ENCODE results near the gene CAPN10.
"Not testable (repeated sequence)": the region's sequence is repeated elsewhere in the genome, so short reads cannot be mapped to it uniquely, and the experiment has no call there.

The CAPN10 gene, protein sequence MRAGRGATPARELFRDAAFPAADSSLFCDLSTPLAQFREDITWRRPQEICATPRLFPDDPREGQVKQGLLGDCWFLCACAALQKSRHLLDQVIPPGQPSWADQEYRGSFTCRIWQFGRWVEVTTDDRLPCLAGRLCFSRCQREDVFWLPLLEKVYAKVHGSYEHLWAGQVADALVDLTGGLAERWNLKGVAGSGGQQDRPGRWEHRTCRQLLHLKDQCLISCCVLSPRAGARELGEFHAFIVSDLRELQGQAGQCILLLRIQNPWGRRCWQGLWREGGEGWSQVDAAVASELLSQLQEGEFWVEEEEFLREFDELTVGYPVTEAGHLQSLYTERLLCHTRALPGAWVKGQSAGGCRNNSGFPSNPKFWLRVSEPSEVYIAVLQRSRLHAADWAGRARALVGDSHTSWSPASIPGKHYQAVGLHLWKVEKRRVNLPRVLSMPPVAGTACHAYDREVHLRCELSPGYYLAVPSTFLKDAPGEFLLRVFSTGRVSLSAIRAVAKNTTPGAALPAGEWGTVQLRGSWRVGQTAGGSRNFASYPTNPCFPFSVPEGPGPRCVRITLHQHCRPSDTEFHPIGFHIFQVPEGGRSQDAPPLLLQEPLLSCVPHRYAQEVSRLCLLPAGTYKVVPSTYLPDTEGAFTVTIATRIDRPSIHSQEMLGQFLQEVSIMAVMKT

DNA sequence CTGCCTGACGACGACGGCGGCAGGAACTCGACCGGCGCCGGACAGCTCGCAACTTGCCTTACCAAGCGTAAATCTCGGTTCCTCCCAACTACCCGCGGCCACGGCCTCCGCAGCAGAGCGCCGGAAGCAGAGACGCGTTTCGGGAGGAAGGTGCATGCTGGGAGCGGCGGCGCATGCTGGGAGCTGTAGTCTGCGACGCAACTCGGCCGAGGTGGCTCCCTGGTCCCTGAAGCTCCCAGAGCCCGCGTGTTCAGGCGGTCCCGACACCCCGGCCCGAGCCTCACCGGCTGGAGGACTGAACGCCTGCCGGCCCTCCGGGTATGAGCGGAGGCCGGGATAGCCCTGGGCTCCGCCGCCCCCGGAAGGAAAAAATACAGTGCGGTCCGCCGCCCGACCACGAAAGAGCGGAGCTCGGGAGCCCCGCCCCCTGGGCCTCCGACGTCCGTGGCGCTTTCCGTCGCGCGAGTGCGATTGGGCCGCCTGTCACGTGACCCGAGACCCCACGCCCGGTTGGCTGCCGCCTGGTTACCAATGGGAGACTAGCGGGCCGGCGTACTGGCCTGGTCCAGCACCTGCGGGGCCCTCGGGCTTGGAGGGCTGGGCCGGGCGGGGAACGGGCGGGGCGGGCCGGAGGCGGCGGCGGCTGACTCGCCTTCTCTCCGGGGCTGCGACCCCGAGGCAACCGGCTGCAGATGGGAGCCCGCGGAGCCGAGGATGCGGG is at the start of gene CAPN10:
Gene CAPN10, plus strand, starts transcription at position 537 of the 721 bp plus-strand sequence. Its CDS starts 178 bp downstream, at position 715.
- in situ Hi-C loops (cut with HindIII; ENCODE audit: low sequenced_read_pairs), result no loop called here
- TF ChIP-seq, protein P1, sequence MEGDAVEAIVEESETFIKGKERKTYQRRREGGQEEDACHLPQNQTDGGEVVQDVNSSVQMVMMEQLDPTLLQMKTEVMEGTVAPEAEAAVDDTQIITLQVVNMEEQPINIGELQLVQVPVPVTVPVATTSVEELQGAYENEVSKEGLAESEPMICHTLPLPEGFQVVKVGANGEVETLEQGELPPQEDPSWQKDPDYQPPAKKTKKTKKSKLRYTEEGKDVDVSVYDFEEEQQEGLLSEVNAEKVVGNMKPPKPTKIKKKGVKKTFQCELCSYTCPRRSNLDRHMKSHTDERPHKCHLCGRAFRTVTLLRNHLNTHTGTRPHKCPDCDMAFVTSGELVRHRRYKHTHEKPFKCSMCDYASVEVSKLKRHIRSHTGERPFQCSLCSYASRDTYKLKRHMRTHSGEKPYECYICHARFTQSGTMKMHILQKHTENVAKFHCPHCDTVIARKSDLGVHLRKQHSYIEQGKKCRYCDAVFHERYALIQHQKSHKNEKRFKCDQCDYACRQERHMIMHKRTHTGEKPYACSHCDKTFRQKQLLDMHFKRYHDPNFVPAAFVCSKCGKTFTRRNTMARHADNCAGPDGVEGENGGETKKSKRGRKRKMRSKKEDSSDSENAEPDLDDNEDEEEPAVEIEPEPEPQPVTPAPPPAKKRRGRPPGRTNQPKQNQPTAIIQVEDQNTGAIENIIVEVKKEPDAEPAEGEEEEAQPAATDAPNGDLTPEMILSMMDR (IDR thresholded peaks at IDR 0.05; ENCODE audit: low read depth, low read length, missing control alignments), result no peak
- DNase-seq (ENCODE audit: low read depth), result peak; percentile 78
- H3K4me3 ChIP-seq (ENCODE audit: low read depth, low read length), result peak within 1 kb of the TSS; percentile 65

DNA sequence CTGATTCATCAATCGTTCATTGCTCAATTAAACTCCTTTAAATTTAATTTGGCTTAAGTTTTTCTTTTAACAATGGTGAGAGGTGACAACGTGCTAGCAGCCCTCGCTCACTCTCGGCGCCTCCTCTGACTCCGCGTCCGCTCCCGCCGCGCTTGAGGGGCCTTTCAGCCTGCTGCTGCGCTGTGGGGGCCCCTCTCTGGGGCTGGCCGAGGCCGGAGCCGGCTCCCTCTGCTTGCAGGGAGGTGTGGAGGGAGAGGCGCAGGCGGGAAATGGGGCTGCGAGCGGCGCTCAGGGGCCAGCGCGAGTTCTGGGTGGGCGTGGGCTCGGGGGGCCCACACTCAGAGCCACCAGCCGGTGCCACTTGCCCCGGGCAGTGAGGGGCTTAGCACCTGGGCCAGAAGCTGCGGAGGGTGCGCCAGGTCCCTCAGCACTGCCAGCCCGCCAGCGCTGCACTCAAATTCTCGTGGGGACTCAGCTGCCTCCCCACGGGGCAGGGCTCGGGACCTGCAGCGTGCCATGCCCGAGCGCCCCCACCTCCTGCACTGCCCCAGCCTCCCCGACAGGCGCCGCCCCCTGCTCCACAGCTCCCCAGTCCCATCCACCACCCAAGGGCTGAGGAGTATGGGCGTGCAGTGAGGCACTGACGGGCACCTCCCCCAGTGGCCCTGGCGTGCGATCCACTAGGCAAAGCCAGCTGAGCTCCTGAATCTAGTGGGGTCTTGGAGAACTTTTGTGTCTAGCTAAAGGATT is 48.3 kb upstream of the CAPN10 start:
- no peak for DNase-seq (ENCODE audit: low read depth)
- TF ChIP-seq, protein P1 (IDR thresholded peaks at IDR 0.05; ENCODE audit: low read depth, low read length, missing control alignments), result no peak
- in situ Hi-C loops (cut with HindIII; ENCODE audit: low sequenced_read_pairs), result no loop called here
- no peak overlapping the region for H3K4me3 ChIP-seq (ENCODE audit: low read depth, low read length)

DNA sequence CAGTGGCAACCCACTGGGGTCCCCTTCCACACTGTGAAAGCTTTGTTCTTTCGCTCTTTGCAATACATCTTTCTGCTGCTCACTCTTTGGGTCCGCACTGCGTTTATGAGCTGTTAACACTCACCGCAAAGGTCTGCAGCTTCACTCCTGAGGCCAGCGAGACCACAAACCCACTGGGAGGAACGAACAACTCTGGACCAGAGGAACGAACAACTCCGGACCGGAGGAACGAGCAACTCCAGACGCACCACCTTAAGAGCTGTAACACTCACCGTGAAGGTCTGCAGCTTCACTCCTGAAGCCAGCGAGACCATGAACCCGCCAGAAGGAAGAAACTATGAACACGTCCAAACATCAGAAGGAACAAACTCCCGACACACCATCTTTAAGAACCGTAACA is 47.4 kb upstream of the CAPN10 start:
- DNase-seq (ENCODE audit: low read depth); in situ Hi-C loops (cut with HindIII; ENCODE audit: low sequenced_read_pairs); H3K4me3 ChIP-seq (ENCODE audit: low read depth, low read length): not testable (repeated sequence)

DNA sequence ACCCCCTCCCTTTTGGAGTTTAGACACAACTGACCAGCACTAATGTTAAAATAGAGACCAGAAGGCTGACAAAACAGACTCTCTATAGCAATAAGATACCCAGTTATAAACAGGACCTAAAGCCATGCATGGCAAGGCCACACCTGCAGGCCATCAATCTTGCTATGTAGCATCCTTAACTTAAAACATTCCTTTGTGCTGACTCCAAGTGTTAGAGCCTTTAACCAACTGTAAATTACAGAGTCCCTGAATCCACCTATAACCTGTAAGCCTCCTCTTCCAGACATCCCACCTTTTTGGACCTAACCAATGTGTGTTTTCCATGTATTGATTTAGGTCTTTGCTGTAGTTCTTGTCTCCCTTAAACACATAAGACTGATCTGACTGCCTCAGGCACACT is 46.6 kb upstream of the CAPN10 start:
- DNase-seq (ENCODE audit: low read depth), result no peak
- no peak overlapping the region for H3K4me3 ChIP-seq (ENCODE audit: low read depth, low read length)
- in situ Hi-C loops (cut with HindIII; ENCODE audit: low sequenced_read_pairs), result loop anchor here (5.0 kb wide), 1 partner anchor 68 kb away; no protein-coding TSS in a partner anchor
- TF ChIP-seq, protein P1 (IDR thresholded peaks at IDR 0.05; ENCODE audit: low read depth, low read length, missing control alignments), result no peak

DNA sequence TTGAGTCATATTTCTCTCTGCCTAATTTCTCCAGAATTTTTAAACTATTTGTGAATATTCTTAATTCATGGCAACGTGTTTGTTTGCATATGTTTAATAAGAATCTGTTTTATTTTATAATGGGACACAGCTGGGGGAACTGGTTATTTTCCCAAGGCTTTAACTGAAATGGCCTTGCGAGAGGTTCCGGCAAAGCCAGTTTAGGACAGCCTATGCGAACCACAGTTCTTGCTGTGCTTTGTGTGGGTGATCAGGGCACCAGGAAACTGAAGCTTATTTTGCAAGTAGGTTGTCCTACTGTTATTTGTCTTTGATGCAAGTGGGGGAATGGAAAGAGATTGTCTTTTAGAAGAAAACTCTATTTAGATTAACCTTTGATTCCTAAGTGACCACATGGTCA is 35.2 kb upstream of the CAPN10 start:
- DNase-seq (ENCODE audit: low read depth), result no peak
- TF ChIP-seq, protein P1 (IDR thresholded peaks at IDR 0.05; ENCODE audit: low read depth, low read length, missing control alignments), result no peak
- in situ Hi-C loops (cut with HindIII; ENCODE audit: low sequenced_read_pairs), result no loop called here
- no peak overlapping the region for H3K4me3 ChIP-seq (ENCODE audit: low read depth, low read length)

DNA sequence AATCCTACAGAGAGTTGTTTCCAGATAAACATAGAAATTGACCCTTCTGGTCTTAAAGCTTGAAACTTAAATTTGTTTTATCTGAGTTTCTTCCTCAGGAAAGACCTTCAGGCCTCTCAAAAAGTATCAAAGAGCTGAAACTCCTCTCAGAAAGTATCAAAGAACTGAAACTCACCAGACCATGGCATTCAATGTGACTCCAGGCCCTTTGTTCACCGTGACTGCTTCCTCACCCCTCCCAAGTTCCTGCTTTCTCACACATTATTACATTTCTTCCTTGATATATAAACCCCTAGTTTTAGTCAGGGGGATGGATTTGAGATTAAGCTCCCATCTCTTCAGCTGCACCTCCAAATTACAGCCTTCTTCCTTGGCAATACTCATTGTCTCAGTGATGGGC is 34.7 kb upstream of the CAPN10 start:
- no peak for DNase-seq (ENCODE audit: low read depth)
- H3K4me3 ChIP-seq (ENCODE audit: low read depth, low read length), result no peak overlapping the region
- in situ Hi-C loops (cut with HindIII; ENCODE audit: low sequenced_read_pairs), result no loop called here
- TF ChIP-seq, protein P1 (IDR thresholded peaks at IDR 0.05; ENCODE audit: low read depth, low read length, missing control alignments), result no peak

Data from astrocyte of the cerebellum (primary cell).